Measurements from ENCODE around the gene ENGASE. TPM values are rescaled to one million over a fixed set of nuclear protein-coding genes. Genes with fewer than 3 reads are reported as not detected.
"Not testable (repeated sequence)": the region's sequence is repeated elsewhere in the genome, so short reads cannot be mapped to it uniquely, and the experiment has no call there.

The ENGASE gene, protein sequence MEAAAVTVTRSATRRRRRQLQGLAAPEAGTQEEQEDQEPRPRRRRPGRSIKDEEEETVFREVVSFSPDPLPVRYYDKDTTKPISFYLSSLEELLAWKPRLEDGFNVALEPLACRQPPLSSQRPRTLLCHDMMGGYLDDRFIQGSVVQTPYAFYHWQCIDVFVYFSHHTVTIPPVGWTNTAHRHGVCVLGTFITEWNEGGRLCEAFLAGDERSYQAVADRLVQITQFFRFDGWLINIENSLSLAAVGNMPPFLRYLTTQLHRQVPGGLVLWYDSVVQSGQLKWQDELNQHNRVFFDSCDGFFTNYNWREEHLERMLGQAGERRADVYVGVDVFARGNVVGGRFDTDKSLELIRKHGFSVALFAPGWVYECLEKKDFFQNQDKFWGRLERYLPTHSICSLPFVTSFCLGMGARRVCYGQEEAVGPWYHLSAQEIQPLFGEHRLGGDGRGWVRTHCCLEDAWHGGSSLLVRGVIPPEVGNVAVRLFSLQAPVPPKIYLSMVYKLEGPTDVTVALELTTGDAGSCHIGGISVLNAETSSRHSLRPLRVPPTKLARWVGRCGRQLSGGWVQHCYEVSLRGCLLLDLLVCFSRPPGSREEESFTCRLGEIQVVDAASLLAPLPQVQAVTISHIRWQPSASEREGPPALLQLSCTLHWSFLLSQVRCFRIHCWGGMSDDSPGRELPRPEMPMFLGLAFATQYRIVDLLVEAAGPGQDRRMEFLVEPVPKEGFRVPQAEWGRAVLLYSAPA
- total RNA-seq = 39.4 TPM
- long read RNA-seq, partial matches to known transcripts = 20 of 61 reads
- long read RNA-seq, other reads (novel, unspliced or antisense) = 38 of 61 reads

DNA sequence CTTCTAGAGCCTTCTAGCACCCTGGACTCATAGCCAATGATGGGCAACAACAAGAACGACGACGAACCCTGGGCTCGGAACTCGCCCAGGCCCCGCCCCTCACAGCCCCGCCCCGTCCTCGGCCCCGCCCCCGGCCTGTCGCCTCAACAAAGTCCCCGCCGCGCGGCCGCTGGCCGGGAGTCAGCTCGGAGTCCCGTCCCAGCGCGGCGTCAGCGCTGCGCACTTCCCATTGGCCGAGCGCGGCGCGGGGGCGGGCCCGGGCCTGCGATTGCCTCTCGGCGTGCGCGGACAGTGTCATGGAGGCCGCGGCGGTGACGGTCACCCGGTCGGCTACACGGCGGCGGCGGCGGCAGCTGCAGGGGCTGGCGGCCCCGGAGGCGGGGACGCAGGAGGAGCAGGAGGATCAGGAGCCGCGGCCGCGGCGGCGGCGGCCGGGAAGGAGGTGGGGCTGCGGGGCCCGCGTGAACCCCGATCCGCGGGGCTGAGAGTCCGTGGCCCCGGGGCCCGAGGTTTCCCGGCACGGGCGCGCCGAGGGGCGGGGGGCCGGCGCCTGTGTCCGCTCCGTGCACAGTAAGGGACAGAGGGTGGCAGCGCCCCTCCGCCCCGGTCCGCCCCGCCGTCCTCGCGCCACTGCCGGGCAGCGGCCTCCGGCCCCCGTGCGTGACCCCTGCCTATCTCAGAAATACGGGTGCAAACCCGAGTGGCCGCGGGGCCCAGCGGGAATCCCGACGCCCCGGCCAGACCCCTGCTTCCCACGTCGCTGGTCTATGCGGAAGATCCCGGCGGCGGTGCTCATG, at the start of gene ENGASE:
ENGASE (plus strand) TSS at position 176 of the 797 bp plus-strand sequence; CDS start at position 297, 121 bp downstream.
- intact Hi-C loops (cut with DNase I) = no loop called here
- peak; percentile 97 for DNase-seq (ENCODE audit: low spot score)

DNA sequence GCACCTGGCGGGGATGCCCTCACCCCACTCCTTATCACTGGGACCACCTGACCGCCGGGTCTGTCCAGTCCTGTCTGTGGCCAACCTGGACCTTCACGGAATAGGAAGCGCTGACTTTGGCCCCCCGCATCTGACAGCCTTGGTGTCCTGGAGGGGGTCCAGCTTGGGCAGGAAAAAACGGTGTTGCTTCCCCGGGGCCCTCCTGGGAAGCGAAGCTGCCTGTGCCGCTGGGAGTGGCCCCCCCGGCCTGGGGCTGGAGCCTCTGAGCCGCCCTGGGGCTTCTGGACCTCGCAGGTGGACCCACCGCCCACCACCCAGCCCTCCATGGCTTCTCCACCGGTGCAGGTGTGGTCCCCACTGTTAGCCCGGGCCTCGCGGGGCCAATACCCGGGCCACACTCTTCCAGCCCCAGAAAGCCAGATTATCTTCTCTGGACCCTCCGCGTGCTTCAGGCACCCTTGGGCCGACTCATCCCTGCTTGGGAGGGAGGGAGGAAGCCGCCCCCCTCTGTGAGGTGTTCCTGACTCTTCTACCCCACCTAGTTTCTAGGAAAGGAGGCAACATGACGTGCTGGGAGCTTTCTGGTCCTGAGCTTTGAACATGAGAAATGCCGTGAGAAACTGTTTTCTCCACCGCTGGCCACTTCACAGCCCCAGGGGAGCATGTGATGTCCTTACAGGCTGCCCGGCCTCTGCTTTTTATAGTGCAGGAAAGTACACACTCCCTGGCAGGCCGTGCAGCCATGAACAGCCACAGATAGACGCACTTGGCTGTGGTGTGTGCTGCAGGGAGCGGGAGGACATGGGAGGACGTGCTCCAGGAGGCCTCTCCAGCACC, 49.5 kb upstream of the ENGASE start:
- peak; percentile 86 for DNase-seq (ENCODE audit: low spot score)
- intact Hi-C loops (cut with DNase I) = loop anchor here (1.0 kb wide), 1 partner anchor 27 kb away; no protein-coding TSS in a partner anchor

DNA sequence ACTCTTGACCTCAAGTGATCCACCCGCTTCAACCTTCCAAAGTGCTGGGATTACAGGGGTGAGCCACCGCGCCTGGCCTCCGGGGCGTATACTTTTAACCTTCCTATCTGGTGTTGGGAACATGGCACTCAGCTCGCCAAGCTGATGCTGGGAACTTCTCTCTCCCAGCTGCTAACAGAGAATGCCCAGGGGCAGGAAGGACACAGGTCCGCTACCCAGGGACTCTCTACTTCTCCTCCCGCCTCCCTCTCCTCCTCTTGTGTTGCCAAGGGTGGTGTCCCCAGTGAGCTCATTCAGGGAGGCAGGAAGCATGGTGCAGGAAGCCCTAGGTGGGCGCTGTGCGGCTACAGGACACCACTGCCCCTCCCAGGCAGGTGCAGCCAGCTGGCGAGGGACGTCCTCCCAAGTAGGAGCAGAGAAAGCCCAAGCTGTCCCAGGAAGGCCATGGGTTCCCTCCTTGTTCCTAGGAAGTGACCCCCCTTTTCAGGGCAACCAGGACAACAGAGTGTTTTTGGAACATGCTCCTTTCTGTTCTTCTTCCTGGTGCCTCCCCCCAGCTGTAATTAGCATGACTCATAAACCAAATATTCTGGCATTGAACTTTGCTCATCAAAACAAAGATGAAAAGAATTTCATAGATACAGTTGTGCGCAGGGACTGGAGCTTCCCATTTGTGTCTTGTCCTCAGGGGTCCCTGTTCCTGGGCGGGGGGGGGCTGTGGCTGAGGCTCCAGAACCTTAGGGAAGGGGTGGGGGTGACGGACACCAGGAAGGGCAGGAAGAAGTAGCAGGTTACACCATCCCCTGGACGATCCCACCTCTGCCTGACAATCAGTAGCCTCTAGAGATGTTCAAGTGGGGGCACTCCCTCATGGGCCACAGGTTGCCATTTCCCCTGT, 48.0 kb upstream of the ENGASE start:
- DNase-seq (ENCODE audit: low spot score) = peak; percentile 77
- intact Hi-C loops (cut with DNase I) = no loop called here

DNA sequence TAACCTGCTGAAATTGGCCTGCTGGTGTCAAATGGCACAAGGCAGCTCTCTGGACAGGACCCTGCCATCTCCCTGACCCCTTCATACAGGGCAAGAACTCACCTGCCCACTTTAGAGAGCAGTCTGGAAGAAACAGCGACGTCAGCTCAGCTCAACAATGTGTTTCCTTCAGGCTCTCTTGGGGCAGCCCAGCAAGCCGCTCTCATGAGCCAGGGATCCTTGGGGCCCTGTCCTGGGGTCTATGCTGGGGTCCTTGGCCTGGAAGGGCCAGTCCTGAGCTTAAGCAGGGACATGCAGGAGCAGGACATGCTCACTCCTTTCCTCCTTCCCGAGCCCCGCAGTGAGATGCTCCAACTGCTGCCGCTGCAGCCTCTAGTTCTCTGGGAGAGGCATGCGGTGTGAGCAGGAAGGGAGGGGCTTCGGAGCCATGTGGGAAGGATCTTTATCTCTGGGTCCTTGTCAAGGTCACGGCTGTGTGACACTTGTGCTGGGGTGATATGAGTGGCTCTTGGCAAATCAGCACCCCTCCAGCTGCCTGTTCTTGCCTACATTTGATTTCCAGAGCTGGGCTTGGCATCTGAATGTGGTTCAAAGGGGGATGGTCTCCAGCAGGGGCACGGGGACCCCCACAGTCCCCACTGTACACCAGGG, 47.2 kb upstream of the ENGASE start:
- peak; percentile 35 for DNase-seq (ENCODE audit: low spot score)
- intact Hi-C loops (cut with DNase I) = no loop called here

DNA sequence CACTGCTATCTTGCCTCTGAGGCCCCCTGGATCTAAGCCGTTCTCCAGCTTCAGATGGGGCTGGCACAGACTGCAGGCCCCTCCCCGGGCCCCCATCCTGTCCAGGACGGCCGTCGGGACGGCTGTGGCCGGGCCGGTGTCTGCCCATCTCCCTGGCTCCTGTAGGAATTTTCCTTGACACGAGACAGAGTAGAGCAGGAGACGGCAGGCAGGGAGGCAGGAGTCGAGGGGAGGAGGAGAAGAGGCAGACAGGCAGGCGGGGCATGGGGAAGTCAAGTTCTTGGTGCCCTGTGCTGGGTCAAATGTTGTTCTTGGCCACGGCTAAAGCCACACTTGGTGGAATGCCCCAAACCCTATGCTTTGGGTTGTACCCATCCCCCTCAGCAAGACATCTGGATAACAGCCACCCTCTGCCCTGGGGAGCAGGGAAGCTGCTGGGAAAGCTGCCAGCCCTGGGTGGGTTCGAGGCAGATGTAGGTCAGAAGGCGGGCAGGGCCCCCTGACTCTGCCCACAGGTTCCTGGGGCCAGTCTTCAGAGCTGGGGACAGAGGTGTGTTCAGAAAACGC, 46.6 kb upstream of the ENGASE start:
- intact Hi-C loops (cut with DNase I) = no loop called here
- no peak for DNase-seq (ENCODE audit: low spot score)

DNA sequence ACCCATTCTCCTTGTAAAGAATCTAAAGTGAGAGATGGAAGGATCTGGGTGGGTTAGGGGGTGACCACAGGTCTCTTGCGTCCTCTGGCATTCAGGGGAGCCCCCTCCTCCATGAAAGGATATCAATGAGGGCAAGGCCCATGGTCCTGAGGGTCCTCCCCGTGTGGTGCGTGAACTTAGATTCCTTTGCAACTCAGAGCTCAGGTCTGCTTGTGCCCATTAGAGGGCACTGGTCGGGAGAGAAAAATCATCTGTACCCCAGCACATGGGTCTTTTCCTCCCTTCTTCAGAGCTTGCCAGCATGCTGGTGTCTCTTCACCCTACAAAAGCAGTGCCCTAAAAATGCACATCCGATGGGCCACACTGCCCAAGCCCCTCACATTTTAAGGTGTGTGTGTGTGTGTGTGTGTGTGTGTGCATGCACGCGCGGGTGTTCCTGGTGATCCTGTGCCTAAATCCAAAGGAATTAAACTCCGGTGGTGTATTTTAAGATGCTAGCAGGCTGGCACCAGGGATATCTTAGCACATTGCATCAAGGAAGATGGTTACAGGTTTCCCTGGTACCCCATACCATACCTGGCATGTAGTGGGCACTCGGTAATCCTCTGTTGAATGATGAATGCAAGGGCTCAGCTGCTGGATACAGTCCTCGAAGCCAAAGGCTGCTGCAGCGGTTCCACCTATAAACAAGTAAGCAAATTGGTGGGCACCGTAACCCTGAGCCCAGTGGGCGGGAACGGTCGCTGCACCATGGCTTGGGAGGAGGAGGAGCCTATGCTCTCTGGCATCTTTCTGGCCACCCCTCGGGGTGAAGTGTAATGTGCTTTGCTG, 45.9 kb upstream of the ENGASE start:
- DNase-seq (ENCODE audit: low spot score) = no peak

DNA sequence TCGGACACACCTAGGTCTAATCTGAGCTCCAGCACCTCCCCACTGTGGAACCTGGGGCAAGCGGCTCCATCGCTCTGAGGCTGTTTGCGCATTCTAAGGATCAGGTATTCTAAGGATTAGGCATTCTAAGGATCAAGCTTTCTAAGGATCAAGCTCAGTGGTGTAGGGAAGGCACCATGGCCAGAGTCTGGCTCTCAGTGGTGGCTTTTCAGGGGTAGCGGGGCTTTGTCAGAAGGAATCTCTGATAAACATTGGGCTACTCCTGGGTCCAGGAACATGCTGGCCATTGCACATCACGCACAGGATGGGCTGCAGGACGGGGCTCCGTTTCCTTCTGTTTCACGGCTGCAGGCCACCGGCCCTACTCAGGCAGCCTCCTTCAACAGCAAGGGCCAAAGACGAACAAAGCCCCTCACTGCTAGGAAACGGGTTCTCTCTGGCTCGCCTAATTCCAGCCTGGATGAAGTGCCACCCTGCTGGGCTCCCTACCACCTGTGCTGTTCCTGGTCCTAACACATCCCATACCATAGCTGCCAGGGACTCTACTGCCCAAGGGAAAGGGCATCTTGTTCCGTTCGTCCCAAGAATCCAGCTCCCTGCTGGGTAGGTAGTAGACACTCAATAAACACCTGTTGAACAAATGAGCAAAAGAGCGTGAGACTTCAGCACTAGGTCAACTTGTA, 45.2 kb upstream of the ENGASE start:
- intact Hi-C loops (cut with DNase I) = no loop called here
- DNase-seq (ENCODE audit: low spot score) = no peak

More for the DNA sequence above, 45.9 kb upstream of the ENGASE start:
- intact Hi-C loops (cut with DNase I) = no loop called here

DNA sequence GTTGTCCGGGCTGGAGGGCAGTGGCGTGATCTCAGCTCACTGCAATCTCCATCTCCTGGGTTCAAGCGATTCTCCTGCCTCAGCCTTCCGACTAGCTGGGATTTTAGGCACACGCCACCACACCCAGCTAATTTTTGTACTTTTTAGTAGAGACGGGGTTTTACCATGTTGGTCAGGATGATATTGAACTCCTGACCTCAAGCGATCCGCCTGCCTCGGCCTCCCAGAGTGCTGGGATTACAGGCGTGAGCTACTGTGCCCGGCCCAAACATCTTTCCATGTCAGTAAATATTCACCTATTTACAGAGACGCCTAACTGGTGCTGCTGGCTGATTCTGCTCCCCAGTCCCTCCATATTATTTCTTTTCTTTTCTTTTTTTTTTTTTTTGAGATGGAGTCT, 44.0 kb upstream of the ENGASE start:
- intact Hi-C loops (cut with DNase I); DNase-seq (ENCODE audit: low spot score): not testable (repeated sequence)

DNA sequence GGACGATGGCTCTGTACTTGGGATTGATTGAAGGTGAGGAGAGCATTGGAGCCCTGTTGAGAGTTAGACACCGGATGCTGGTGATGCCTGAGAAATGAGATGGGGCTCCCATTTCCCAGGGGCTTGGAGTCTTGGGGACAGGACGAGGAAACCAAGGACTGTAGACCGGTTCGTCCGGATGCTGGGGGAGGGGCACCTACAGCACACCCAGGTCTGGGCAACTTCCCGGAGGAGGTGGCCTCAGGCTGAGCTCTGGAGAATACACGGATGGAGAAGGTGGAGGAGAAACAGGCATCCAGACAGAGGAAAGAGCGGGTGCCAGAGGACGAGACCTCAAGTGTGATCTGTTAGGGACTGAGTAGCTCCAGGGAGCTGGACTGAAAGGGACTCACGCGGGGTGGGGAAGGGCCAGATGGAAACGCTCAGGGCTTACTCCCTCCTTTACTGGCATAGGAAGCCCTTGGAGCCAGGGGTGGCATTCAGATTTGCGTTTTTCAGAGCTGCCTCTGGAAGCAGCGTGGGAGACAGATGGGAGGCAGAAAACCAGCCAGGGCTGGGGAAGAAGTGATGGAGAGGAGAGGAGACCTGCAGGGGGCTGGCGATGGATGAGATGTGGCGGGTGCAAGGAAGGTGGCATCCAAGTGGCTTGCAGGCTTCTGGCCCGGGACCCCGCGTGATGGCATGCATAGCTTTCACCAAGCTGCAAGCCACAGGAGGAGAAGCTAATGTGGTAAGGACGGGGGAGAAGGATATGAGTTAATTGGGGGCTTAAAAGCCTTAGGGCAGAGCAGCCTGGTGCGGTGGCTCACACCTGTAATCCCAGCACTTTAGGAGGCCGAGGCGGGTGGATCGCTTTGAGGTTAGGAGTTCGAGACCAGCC, 42.4 kb upstream of the ENGASE start:
- no peak for DNase-seq (ENCODE audit: low spot score)
- intact Hi-C loops (cut with DNase I) = no loop called here

DNA sequence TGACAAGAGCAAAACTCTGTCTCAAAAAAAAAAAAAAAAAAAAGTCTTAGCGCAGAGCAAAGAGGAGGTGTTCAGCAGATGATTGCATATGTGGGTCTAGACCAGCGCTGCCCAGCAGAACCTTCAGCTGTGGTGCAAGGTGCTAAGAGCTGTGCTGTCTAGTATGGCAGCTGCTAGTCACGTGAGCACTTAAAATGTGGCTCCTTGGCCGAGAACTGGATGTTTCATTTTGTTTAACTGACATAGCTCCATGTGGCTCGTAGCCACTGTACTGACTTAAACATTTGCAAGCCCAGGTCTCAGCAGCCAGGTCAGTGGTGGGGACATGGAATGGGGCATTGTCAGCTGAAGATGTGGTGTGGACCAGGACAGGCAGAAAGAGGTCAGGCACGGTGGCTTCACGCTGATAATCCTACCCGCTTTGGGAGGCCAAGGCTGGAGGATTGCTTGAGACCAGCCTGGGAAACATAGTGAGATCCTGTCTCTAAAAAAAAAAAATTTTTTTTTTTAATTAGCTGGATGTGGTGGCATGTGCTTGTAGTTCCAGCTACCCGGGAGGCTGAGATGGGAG, 41.5 kb upstream of the ENGASE start:
- peak; percentile 14 for DNase-seq (ENCODE audit: low spot score)
- intact Hi-C loops (cut with DNase I) = no loop called here

DNA sequence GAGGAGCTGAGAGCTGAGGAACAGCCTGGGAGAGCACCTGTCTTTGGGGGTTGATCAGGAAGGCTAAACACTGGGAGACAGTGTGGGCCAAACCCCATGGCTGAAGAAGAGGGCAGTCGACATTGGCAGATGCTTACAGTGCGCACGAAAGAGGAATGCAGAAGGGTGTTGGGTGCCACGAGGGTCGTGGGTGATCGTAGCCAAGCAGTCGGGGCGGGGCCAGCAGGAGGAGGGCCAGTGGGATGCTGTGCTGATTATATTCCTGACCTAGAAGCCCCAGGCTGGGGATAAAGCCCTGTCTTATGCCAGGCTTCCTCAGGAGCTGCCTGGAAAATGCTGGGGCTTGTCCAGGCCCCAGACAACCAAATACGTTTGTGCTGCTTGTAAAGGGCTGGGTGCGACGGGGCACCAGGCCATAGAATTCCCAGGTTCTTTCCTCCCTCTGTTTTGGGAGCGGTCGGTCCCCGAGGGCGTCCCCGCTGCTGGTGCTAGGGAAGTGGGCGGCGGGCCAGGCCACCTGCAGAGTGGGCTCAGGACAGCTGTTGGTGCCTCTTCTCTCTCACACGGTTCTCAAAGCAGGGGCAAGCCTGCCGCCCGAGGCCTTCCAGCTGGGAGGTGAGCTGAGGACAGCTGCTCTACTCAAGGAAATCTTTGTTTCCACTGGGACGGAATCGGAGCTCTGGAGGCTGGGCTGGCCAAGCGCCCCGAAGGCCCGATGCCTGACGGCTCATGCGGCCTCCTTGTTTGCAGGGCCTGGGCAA, 40.7 kb upstream of the ENGASE start:
- DNase-seq (ENCODE audit: low spot score) = no peak
- intact Hi-C loops (cut with DNase I) = no loop called here

DNA sequence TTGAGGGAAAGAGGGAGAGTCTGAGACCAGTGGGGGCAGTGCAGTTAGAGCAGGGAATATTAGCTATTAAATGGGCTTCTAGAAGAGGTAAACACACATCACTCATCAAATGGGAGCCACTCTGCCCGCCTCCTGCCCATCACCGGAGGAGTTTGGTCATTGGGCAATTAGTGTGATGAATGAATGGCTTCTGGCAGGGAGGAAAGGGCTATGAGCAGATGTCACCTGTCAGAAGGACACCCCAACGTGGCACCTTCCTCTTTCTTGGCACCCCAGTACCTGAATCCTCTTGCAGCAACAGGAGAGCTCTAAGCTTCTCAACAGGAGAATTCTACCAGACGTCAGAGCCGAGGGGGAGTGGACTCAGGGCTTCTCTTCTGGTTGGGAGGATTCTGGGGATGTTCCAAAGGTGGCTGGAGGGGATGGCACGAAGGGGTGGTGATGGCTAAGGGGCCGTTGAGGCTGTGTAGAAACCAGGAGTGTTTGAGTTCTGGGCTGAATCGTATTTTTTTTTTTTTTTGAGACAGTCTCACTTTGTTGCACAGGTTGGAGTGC, 39.6 kb upstream of the ENGASE start:
- peak; percentile 46 for DNase-seq (ENCODE audit: low spot score)
- intact Hi-C loops (cut with DNase I) = no loop called here

DNA sequence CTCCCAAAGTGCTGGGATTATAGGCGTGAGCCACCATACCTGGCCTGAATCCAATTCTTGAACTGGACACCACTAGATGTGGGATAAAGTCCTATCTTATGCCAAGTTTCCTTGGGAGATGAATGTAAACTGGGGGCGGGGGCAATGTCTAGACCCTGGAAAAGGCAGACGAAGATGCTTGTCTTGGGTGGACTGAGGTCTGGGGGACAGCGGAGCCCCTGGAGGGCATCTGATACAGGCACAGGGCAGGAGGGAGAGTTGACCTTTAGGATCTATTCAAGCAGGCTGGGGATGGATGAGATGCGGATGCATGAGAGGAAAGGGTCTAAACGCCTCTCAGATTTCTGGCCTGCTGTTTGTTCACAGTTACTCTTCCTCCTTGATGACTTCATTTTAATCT, 38.9 kb upstream of the ENGASE start:
- no peak for DNase-seq (ENCODE audit: low spot score)
- intact Hi-C loops (cut with DNase I) = no loop called here

DNA sequence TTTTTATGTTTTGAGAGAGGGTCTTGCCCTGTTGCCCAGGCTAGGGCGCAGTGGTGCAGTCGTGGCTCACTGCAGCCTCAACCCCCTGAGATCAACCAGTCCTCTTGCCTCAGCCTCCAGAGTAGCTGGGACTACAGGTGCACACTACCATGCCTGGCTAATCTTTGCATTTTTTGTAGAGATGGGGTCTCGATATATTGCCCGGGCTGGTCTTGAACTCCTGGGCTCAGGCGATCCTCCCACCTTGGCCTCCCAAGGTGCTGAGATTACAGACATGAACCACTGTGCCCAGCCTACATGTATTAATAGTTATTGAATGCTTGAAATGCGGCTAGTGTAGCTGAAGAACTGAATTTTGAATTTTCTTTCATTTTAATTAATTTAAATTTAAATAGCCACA, 38.4 kb upstream of the ENGASE start:
- no peak for DNase-seq (ENCODE audit: low spot score)
- intact Hi-C loops (cut with DNase I) = no loop called here

Measured in cardiac septum (tissue), 1 donor.